Liver (tissue), 9 donors: ENCODE measurements around the gene BTBD9. TPM values are rescaled to one million over a fixed set of nuclear protein-coding genes. Genes with fewer than 3 reads are reported as not detected.

Experiments used
- DNase-seq: peaks from one replicate; pipeline ENCODE4 v3.0.0-alpha.2; 2017; ENCODE audit warnings: low spot score
- H3K27ac ChIP-seq, 2 donors: one replicate each; pipeline ENCODE4 v1.7.0; 2013; ENCODE audit warnings: inconsistent platforms in 2 of 2, low read length in 2 of 2, control low read depth in 1 of 2, low read depth in 1 of 2, mild to moderate bottlenecking in 1 of 2
- H3K27me3 ChIP-seq, 4 donors: one replicate each; pipeline versions ENCODE4 v1.6.1 to v1.7.0; 2013; ENCODE audit warnings: low read length in 3 of 4, inconsistent platforms in 1 of 4, mild to moderate bottlenecking in 1 of 4, moderate library complexity in 1 of 4; ENCODE audit not compliant: control insufficient read depth in 4 of 4, insufficient read depth in 4 of 4
- H3K36me3 ChIP-seq, 4 donors: one replicate each; pipeline versions ENCODE4 v1.6.1 to v1.7.0; 2013; ENCODE audit warnings: low read length in 3 of 4, mild to moderate bottlenecking in 3 of 4, low read depth in 1 of 4, moderate library complexity in 1 of 4; ENCODE audit not compliant: control insufficient read depth in 4 of 4, insufficient read depth in 3 of 4
- H3K4me1 ChIP-seq, 4 donors: one replicate each; pipeline versions ENCODE4 v1.6.1 to v1.7.0; 2013; ENCODE audit warnings: low read length in 3 of 4, mild to moderate bottlenecking in 3 of 4, moderate library complexity in 1 of 4; ENCODE audit not compliant: control insufficient read depth in 4 of 4, insufficient read depth in 4 of 4
- H3K4me3 ChIP-seq, 3 donors: one replicate each; pipeline versions ENCODE4 v1.6.1 to v1.7.0; 2013; ENCODE audit warnings: low read length in 3 of 3, control low read depth in 1 of 3, low read depth in 1 of 3, mild to moderate bottlenecking in 1 of 3
- H3K9ac ChIP-seq, 2 donors: one replicate each; pipeline ENCODE4 v1.7.0; 2013; ENCODE audit warnings: low read length in 2 of 2, mild to moderate bottlenecking in 2 of 2, moderate library complexity in 2 of 2, control low read depth in 1 of 2, low read depth in 1 of 2
- H3K9me3 ChIP-seq, 4 donors: one replicate each; pipeline versions ENCODE4 v1.6.1 to v1.7.0; 2013; ENCODE audit warnings: low read length in 3 of 4; ENCODE audit not compliant: control insufficient read depth in 4 of 4
- EGR1 ChIP-seq, 2 donors: IDR thresholded peaks; 2 replicates each; pipeline ENCODE4 v1.6.1; 2016 to 2018; ENCODE audit warnings: antibody characterized with exemption in 2 of 2, low read depth in 2 of 2
- FOXA1 ChIP-seq: IDR thresholded peaks from 2 replicates; pipeline ENCODE4 v1.6.1; 2016; ENCODE audit warnings: antibody characterized with exemption
- FOXA2 ChIP-seq: IDR thresholded peaks from 2 replicates; pipeline ENCODE4 v1.6.1; 2016; ENCODE audit warnings: antibody characterized with exemption
- GABPA ChIP-seq, 2 donors: IDR thresholded peaks in 1 of 2; conservative IDR thresholded peaks in 1 of 2; 2 replicates each; pipeline ENCODE4 v1.6.1; 2016; ENCODE audit warnings: antibody characterized with exemption in 2 of 2, mild to moderate bottlenecking in 1 of 2, moderate library complexity in 1 of 2
- HNF4A ChIP-seq, 2 donors: conservative IDR thresholded peaks; 2 replicates each; pipeline ENCODE4 v1.6.1; 2016; ENCODE audit warnings: antibody characterized with exemption in 2 of 2, mild to moderate bottlenecking in 2 of 2
- HNF4G ChIP-seq: IDR thresholded peaks from 2 replicates; pipeline ENCODE4 v1.6.1; 2016; ENCODE audit warnings: antibody characterized with exemption
- JUND ChIP-seq, 2 donors: IDR thresholded peaks; 2 replicates each; pipeline ENCODE4 v1.6.1; 2016; ENCODE audit warnings: antibody characterized with exemption in 2 of 2
- NR2F2 ChIP-seq: IDR thresholded peaks from 2 replicates; pipeline ENCODE4 v1.6.1; 2016; ENCODE audit warnings: antibody characterized with exemption
- RAD21 ChIP-seq, 2 donors: IDR thresholded peaks; 2 replicates each; pipeline ENCODE4 v1.6.1; 2016; ENCODE audit warnings: antibody characterized with exemption in 2 of 2, mild to moderate bottlenecking in 2 of 2
- RXRA ChIP-seq, 2 donors: IDR thresholded peaks; 2 replicates each; pipeline ENCODE4 v1.6.1; 2017 to 2018; ENCODE audit warnings: antibody characterized with exemption in 2 of 2, mild to moderate bottlenecking in 1 of 2
- SP1 ChIP-seq: IDR thresholded peaks from 2 replicates; pipeline ENCODE4 v1.6.1; 2018; ENCODE audit warnings: antibody characterized with exemption, mild to moderate bottlenecking
- TAF1 ChIP-seq: conservative IDR thresholded peaks from 2 replicates; pipeline ENCODE4 v1.6.1; 2016; ENCODE audit warnings: antibody characterized with exemption, mild to moderate bottlenecking
- YY1 ChIP-seq: IDR thresholded peaks from 2 replicates; pipeline ENCODE4 v1.6.1; 2016; ENCODE audit warnings: antibody characterized with exemption, mild to moderate bottlenecking
- WGBS: extraction: QIAGEN DNeasy Blood & Tissue Kit; methylation state at CpG from one replicate; pipeline ENCODE4 v1.1.7; 2013; 5-methylcytosine and 5-hydroxymethylcytosine counted together
- polyA plus RNA-seq, 2 donors: library from polyadenylated mRNA; stranded (reverse) in 1 of 2; unstranded in 1 of 2; fragments of 200-250 nt in 1 of 2; fragments of >200 nt in 1 of 2; fragmentation: Nextera tagmentation in 1 of 2; extraction: Ambion mirVana in 1 of 2; gene quantifications; one replicate each; pipeline versions ENCODE4 v1.2.1 to v1.2.3, GENCODE V29; 2013 to 2015
- total RNA-seq, 2 donors: library from RNA; depleted of rRNA; stranded (reverse); fragments of >200 nt; gene quantifications; one replicate each; pipeline ENCODE4 v1.2.3, GENCODE V29; 2014
- TF ChIP-seq, protein P1 (sequence below): IDR thresholded peaks from 2 replicates; pipeline ENCODE4 v1.6.1; 2016; ENCODE audit warnings: antibody characterized with exemption
- TF ChIP-seq, protein P2 (sequence below): IDR thresholded peaks from 2 replicates; pipeline ENCODE4 v1.6.1; 2016; ENCODE audit warnings: antibody characterized with exemption, mild to moderate bottlenecking
- TF ChIP-seq, protein P3 (sequence below): IDR thresholded peaks from 2 replicates; pipeline ENCODE4 v1.6.1; 2016; ENCODE audit warnings: antibody characterized with exemption
- TF ChIP-seq, protein P4 (sequence below): IDR thresholded peaks from 2 replicates; pipeline ENCODE4 v1.6.1; 2016; ENCODE audit warnings: antibody characterized with exemption
- TF ChIP-seq, protein P5 (sequence below): fragments of 150-350 bp; IDR thresholded peaks from 2 replicates; pipeline ENCODE4 v1.5.1; 2017; ENCODE audit warnings: improper control_type of control experiment, low read depth, low read length; ENCODE audit not compliant: missing input control
- donor health status: healthy.
- donor health status: healthy.
- donor health status: healthy.
- donor health status: healthy.
- donor health status: healthy.

BTBD9 gene
- total and polyA plus RNA-seq, 4 donors = 2.0 to 12.4 (median 5.7) TPM

DNA sequence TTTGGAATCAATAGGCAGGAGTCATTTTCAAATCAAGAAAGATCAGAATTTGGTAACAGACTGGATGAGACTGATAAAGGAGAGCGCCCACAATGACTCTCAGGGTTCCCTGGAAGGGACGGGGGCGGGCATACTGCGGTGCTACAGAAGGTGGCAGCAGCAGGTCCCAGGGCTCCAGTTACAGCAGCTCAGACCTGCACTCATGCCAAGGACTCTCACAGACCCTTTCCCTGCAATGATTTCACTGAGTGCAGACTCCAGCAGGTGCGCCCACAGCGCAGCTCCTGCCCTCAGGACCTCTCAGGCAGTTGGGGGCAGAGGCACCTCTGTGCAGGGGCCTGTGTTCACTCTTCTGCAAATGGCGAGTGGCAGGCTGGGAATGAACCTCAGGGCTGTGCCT, 460.4 kb downstream of the BTBD9 start:
- DNase-seq = no peak
- peaks cover 0 to 11% (median 5%) of the 10 kb centered on the region in 4 donors for H3K4me1 ChIP-seq
- TF ChIP-seq YY1 = no peak
- no peak for TF ChIP-seq GABPA (IDR thresholded peaks at IDR 0.05 in 1 of 2, conservative IDR thresholded peaks at IDR 0.05 in 1 of 2)
- TF ChIP-seq TAF1 = no peak
- TF ChIP-seq, protein P1, sequence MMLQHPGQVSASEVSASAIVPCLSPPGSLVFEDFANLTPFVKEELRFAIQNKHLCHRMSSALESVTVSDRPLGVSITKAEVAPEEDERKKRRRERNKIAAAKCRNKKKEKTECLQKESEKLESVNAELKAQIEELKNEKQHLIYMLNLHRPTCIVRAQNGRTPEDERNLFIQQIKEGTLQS = no peak
- TF ChIP-seq FOXA2 = no peak
- no peak for TF ChIP-seq HNF4A (conservative IDR thresholded peaks at IDR 0.05)
- TF ChIP-seq JUND (IDR thresholded peaks at IDR 0.05) = no peak
- no peak for TF ChIP-seq RXRA (IDR thresholded peaks at IDR 0.05)
- TF ChIP-seq, protein P2, sequence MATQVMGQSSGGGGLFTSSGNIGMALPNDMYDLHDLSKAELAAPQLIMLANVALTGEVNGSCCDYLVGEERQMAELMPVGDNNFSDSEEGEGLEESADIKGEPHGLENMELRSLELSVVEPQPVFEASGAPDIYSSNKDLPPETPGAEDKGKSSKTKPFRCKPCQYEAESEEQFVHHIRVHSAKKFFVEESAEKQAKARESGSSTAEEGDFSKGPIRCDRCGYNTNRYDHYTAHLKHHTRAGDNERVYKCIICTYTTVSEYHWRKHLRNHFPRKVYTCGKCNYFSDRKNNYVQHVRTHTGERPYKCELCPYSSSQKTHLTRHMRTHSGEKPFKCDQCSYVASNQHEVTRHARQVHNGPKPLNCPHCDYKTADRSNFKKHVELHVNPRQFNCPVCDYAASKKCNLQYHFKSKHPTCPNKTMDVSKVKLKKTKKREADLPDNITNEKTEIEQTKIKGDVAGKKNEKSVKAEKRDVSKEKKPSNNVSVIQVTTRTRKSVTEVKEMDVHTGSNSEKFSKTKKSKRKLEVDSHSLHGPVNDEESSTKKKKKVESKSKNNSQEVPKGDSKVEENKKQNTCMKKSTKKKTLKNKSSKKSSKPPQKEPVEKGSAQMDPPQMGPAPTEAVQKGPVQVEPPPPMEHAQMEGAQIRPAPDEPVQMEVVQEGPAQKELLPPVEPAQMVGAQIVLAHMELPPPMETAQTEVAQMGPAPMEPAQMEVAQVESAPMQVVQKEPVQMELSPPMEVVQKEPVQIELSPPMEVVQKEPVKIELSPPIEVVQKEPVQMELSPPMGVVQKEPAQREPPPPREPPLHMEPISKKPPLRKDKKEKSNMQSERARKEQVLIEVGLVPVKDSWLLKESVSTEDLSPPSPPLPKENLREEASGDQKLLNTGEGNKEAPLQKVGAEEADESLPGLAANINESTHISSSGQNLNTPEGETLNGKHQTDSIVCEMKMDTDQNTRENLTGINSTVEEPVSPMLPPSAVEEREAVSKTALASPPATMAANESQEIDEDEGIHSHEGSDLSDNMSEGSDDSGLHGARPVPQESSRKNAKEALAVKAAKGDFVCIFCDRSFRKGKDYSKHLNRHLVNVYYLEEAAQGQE = no peak
- TF ChIP-seq, protein P3, sequence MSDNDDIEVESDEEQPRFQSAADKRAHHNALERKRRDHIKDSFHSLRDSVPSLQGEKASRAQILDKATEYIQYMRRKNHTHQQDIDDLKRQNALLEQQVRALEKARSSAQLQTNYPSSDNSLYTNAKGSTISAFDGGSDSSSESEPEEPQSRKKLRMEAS = no peak
- TF ChIP-seq HNF4G = no peak
- TF ChIP-seq RAD21 (IDR thresholded peaks at IDR 0.05) = no peak
- TF ChIP-seq, protein P4, sequence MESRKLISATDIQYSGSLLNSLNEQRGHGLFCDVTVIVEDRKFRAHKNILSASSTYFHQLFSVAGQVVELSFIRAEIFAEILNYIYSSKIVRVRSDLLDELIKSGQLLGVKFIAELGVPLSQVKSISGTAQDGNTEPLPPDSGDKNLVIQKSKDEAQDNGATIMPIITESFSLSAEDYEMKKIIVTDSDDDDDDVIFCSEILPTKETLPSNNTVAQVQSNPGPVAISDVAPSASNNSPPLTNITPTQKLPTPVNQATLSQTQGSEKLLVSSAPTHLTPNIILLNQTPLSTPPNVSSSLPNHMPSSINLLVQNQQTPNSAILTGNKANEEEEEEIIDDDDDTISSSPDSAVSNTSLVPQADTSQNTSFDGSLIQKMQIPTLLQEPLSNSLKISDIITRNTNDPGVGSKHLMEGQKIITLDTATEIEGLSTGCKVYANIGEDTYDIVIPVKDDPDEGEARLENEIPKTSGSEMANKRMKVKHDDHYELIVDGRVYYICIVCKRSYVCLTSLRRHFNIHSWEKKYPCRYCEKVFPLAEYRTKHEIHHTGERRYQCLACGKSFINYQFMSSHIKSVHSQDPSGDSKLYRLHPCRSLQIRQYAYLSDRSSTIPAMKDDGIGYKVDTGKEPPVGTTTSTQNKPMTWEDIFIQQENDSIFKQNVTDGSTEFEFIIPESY = no peak
- TF ChIP-seq NR2F2 = no peak
- TF ChIP-seq, protein P5, sequence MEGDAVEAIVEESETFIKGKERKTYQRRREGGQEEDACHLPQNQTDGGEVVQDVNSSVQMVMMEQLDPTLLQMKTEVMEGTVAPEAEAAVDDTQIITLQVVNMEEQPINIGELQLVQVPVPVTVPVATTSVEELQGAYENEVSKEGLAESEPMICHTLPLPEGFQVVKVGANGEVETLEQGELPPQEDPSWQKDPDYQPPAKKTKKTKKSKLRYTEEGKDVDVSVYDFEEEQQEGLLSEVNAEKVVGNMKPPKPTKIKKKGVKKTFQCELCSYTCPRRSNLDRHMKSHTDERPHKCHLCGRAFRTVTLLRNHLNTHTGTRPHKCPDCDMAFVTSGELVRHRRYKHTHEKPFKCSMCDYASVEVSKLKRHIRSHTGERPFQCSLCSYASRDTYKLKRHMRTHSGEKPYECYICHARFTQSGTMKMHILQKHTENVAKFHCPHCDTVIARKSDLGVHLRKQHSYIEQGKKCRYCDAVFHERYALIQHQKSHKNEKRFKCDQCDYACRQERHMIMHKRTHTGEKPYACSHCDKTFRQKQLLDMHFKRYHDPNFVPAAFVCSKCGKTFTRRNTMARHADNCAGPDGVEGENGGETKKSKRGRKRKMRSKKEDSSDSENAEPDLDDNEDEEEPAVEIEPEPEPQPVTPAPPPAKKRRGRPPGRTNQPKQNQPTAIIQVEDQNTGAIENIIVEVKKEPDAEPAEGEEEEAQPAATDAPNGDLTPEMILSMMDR = no peak
- TF ChIP-seq FOXA1 = no peak
- no peak for TF ChIP-seq EGR1 (IDR thresholded peaks at IDR 0.05; ENCODE audit: low read depth in 2 of 2)
- no peak for TF ChIP-seq SP1
- H3K36me3 ChIP-seq = no peaks in the 10 kb centered on the region
- H3K4me3 ChIP-seq = no peak overlapping the region
- no peak overlapping the region for H3K9ac ChIP-seq
- H3K9me3 ChIP-seq = no peaks in the 10 kb centered on the region
- WGBS = 97% methylated on average over 7 of the region's 7 CpGs
- H3K27me3 ChIP-seq = no peaks in the 10 kb centered on the region
- no peak overlapping the region for H3K27ac ChIP-seq

DNA sequence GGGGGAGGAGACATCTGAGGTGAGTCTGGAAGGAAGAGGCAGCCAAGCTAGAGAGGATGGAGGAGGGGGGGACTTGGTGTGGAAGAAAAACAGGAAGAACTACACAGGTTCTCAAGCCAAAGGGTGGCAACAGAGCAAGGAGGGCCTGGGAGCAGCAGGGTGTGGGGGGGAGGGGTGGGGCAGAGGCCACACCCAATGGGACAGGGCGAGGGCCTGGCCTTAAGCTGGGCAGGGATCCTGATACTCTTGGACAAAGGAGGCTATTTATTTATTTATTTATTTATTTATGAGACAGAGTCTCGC, 461.2 kb downstream of the BTBD9 start:
- no peak for DNase-seq
- Histone ChIP-seq H3K9ac (no peak overlapping the region), H3K4me3 (no peak overlapping the region), H3K36me3 (no peaks in the 10 kb centered on the region), H3K27me3 (no peaks in the 10 kb centered on the region), H3K27ac (no peak overlapping the region), H3K9me3 (no peaks in the 10 kb centered on the region), H3K4me1 (peaks cover 0 to 11% (median 5%) of the 10 kb centered on the region in 4 donors)
- TF ChIP-seq NR2F2 = no peak
- no peak for TF ChIP-seq GABPA (IDR thresholded peaks at IDR 0.05 in 1 of 2, conservative IDR thresholded peaks at IDR 0.05 in 1 of 2)
- TF ChIP-seq YY1 = no peak
- TF ChIP-seq SP1 = no peak
- TF ChIP-seq EGR1 (IDR thresholded peaks at IDR 0.05; ENCODE audit: low read depth in 2 of 2) = no peak
- TF ChIP-seq, protein P4 = no peak
- no peak for TF ChIP-seq RAD21 (IDR thresholded peaks at IDR 0.05)
- TF ChIP-seq, protein P1 = no peak
- no peak for TF ChIP-seq TAF1
- TF ChIP-seq, protein P5 = no peak
- no peak for TF ChIP-seq FOXA2
- TF ChIP-seq RXRA (IDR thresholded peaks at IDR 0.05) = no peak
- no peak for TF ChIP-seq HNF4G
- no peak for TF ChIP-seq FOXA1
- 97% methylated on average over 2 of the region's 2 CpGs for WGBS
